Epithelial cell of esophagus (primary cell): Measurements from ENCODE around the gene CRTAC1.
"Not testable (repeated sequence)": the region's sequence is repeated elsewhere in the genome, so short reads cannot be mapped to it uniquely, and the experiment has no call there.

Experiments
- DNase-seq: peaks from one replicate; pipeline ENCODE4 v3.0.0; 2010; ENCODE audit warnings: low read depth
- H3K4me3 ChIP-seq: 2 replicates; pipeline ENCODE4 v1.5.1; 2011; ENCODE audit warnings: mild to moderate bottlenecking, low read length, control low read depth
- TF ChIP-seq, protein P1 (sequence below): IDR thresholded peaks from 2 replicates; pipeline ENCODE4 v1.5.1; 2011; ENCODE audit warnings: low read depth, mild to moderate bottlenecking, low read length, control low read depth, inconsistent platforms; ENCODE audit not compliant: insufficient read depth; ENCODE audit errors: missing control alignments

CRTAC1 gene

DNA sequence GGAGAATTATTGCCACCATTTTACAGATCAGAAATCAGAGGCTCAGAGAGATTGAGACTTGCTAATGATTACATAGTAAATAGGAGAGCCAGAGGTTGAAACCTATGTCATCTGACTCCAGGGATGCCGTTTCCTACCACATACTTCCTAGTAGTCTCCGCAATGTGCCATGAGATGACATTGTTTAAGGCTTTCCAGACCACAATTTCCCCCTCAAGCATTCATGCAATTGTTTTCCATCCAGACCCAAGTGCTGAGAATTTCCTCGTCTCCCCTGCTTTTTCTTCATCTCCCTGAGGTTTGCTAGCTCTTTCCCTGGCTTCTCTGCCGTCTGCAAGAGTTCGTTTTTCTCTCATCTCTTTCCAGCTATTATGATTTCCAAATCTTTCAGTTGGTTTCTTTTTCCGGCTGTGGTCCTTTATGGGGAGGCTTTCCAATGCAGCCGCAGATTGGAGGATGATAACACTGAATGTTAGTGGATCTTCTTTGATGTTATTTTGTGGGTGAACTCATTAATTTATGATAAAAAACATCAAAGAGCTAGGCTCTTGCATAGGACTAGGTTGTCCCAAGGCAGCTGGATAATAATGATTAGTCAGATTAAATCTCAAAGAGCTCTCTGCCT is 187.7 kb downstream of the CRTAC1 start:
- H3K4me3 ChIP-seq, result no peak overlapping the region
- no peak for DNase-seq
- TF ChIP-seq, protein P1, sequence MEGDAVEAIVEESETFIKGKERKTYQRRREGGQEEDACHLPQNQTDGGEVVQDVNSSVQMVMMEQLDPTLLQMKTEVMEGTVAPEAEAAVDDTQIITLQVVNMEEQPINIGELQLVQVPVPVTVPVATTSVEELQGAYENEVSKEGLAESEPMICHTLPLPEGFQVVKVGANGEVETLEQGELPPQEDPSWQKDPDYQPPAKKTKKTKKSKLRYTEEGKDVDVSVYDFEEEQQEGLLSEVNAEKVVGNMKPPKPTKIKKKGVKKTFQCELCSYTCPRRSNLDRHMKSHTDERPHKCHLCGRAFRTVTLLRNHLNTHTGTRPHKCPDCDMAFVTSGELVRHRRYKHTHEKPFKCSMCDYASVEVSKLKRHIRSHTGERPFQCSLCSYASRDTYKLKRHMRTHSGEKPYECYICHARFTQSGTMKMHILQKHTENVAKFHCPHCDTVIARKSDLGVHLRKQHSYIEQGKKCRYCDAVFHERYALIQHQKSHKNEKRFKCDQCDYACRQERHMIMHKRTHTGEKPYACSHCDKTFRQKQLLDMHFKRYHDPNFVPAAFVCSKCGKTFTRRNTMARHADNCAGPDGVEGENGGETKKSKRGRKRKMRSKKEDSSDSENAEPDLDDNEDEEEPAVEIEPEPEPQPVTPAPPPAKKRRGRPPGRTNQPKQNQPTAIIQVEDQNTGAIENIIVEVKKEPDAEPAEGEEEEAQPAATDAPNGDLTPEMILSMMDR, result no peak

DNA sequence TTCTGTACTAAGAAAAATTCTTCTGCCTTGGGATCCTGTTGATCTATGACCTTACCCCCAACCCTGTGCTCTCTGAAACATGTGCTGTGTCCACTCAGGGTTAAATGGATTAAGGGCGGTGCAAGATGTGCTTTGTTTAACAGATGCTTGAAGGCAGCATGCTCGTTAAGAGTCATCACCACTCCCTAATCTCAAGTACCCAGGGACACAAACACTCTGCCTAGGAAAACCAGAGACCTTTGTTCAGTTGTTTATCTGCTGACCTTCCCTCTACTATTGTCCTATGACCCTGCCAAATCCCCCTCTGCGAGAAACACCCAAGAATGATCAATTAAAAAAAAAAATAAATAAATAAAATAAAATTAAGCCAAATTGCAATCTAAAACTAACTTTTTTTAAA is 188.3 kb downstream of the CRTAC1 start:
- H3K4me3 ChIP-seq, DNase-seq: not testable (repeated sequence)

DNA sequence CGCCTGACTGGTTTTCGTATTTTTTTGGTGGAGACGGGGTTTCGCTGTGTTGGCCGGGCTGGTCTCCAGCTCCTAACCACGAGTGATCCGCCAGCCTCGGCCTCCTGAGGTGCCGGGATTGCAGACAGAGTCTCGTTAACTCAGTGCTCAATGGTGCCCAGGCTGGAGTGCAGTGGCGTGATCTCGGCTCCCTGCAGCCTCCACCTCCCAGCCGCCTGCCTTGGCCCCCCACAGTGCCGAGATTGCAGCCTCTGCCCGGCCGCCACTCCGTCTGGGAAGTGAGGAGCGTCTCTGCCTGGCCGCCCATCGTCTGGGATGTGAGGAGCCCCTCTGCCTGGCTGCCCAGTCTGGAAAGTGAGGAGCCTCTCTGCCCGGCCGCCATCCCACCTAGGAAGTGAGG is 189.3 kb downstream of the CRTAC1 start:
- DNase-seq, H3K4me3 ChIP-seq: not testable (repeated sequence)

DNA sequence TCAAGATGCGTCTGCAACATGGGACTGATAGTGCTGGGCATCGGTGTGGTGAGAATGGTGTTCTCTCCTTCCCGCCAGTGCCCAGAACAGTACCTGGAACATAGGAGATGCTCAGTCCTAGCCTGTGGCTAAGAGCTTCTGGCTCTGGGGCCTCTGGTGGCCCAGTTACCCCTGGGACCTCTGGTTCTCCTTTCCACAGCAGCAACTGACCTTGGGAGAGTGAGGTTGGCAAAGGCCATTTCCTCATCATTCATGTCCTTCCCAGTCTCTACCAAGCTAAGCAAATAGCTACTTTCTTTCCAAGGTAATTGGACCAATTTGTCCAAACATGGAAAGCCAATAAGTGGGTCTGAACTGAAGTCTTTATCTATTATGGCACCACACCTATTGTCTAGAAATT is 192.3 kb downstream of the CRTAC1 start:
- DNase-seq, result no peak
- no peak overlapping the region for H3K4me3 ChIP-seq
- TF ChIP-seq, protein P1, result no peak

DNA sequence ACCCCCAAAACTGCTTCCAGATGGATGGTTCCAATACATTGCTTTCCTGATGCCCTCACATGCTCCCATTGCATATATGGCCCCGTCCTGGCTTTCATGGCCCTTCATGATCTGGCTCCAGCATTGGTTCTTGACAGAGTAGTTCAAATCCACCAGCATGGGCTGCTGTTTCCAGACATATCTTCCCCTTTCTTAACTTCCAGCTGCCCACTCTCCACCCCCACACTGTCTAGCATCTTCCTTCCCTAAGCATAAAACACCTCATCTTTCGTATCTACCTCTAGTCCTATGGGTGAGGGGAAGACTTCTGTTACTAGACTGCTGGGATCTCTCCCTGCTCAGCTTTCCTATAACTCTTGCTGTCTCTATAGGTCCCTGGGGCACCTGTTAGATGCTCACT is 194.0 kb downstream of the CRTAC1 start:
- TF ChIP-seq, protein P1, result no peak
- H3K4me3 ChIP-seq, result no peak overlapping the region
- no peak for DNase-seq

DNA sequence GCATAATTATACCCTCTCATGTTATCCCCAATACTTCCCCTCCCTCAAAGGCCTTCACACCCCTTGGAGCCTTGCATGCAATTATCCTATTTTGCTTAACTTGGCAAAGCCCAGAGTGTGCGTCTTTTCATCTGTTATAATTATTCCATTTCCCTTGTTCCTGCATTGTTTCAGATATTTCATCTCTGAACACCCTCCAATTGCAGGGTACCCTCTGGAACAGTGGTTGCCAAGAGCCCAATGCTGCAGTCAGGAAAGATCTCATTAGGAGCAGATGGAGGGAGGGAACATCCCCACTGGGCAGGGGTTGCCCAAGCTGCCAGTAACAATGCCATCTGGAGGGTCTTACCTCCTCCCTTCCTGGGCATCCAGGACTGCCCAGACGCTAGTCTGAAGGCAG is 199.2 kb downstream of the CRTAC1 start:
- DNase-seq, result no peak
- H3K4me3 ChIP-seq, result no peak overlapping the region
- TF ChIP-seq, protein P1, result no peak

DNA sequence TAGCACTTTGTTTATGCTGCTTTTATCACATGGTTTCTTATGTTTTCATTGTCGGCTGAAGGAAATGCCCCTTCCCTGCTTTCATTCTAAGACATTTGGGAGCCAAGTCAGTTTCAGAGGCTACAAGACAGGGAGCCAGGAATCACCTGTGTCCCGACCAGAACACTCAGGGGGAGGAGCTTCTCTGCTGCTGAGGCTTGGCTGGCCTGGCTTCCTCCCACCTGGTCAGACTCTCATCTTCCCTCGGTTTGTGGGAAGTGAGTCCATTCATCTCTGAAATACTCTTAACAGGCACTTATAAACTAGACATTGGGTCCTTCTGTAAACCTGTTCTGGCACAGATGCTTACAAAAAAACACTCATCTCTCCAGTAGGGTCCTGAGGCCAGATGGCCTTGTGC is 200.4 kb downstream of the CRTAC1 start:
- H3K4me3 ChIP-seq, result no peak overlapping the region
- TF ChIP-seq, protein P1, result no peak
- no peak for DNase-seq

DNA sequence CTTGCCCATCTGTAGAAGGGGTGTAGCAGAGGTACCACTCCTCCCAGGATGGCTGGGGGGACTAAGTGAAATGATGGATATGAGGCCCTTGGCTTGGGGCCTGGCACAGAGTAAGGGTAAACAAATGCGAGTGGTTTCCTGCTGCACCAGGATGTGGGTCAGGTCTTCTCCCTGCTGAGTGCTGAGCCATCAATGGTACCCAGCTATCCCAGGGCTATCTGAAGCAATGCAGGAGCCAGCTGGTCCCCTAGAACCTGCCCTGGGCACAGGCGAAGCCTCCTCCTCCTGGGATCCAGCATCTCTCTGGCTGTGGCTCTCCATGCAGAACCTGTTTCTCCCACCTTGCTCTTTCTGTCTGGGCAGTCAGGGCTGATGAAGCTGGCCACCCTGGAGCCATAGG is 201.7 kb downstream of the CRTAC1 start:
- TF ChIP-seq, protein P1, result no peak
- DNase-seq, result no peak
- no peak overlapping the region for H3K4me3 ChIP-seq
